NT2/D1 (cell line): ENCODE data around the gene SFXN5.

Experiments
- SUZ12 ChIP-seq: IDR thresholded peaks from 2 replicates; pipeline ENCODE4 v1.6.1; 2011; ENCODE audit not compliant: insufficient read length, insufficient read depth; ENCODE audit errors: extremely low read depth
- YY1 ChIP-seq: IDR thresholded peaks from 2 replicates; pipeline ENCODE4 v1.6.1; 2011; ENCODE audit not compliant: insufficient read length, insufficient read depth

DNA sequence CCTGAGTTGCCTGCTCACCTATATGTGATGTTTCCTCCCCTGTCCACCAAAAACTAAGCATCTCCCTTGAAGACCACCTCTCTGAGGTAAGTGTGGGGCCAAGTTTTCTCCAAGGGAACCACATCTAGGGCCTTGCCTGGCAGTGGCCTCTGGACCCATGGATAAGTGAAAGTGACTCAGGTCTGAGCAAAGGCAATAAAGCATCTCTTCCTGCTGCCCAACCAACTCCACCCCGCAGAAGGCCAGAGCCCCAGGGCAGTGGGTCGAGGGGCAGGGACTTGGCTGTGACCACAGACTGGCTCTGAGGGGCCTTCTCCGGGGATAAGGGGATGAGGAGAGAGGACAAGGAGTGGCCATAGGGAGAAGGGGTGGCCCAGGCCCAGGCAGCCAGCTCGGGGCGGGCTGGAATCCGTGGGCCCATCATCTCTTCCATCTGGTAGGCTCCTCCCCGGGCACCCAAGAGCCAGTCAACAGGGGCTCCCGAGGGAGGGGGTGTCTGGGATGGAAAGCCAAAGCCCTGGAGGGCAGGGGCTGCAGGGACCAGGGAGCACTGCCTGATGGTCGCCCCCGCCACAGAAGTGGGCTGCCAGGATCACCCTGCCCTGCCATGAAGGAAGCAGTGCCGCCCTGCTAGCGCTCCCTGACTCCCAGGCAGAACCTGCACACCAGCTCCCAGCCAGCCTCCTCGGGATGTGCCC, 120.8 kb downstream of the SFXN5 start:
- TF ChIP-seq YY1 (no peak), SUZ12 (no peak)
